ENCODE data around the gene SELENON. TPM values are rescaled to one million over a fixed set of nuclear protein-coding genes. Genes with fewer than 3 reads are reported as not detected.

The SELENON gene
- total and polyA plus RNA-seq, 2 of the 13 experiments (the other 11 are each of a cell fraction or from before 2014, with no cell fraction given) = 3.8 to 8.0 TPM

DNA sequence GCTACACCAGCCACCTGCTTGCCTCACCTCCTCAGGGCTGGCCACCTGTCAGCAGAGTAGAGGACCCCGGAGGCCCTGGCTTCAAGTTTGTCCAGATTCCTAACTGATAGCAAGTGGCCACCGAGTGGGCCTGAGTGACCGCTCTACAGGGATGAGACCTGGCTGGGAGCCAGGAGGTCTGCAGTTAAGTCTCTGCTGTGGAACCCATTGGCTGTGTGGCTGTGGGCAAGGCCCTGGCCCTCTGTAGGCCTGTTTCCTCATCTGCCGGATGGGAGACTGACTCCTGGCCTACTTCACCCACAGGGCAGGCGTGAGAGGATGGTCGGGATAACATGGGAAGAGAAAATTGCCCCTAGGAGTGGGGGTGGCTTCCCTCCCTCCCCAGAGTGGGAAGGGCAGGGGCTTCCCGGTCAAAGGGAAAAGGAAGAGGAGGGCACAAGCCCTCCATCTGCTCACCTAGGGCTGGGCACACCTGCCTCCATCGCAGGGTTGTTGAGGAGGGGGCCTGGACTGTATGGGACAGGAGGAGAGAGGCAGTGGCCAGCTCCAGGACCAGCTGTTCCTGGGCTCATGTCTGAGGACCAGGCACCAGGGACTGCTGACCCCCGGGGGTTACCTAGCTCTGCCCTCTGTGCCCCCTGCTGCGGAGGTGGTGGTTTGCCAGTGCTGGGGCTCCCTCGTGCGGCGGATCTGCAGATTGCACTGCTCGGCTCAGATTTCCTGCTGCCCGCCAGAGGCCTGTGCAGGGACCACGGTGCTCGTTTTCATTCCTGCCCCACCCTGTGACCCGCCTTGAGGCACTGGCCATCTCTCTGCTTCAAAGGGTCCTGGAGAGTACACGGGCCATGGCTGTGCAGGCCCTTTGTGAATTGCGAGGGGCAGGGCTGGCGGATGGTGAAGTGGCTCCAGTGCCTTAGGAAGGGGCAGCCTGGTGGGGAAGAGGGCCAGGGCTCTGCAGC, 10.6 kb downstream of the SELENON start (continued):
- TF ChIP-seq, protein P1, sequence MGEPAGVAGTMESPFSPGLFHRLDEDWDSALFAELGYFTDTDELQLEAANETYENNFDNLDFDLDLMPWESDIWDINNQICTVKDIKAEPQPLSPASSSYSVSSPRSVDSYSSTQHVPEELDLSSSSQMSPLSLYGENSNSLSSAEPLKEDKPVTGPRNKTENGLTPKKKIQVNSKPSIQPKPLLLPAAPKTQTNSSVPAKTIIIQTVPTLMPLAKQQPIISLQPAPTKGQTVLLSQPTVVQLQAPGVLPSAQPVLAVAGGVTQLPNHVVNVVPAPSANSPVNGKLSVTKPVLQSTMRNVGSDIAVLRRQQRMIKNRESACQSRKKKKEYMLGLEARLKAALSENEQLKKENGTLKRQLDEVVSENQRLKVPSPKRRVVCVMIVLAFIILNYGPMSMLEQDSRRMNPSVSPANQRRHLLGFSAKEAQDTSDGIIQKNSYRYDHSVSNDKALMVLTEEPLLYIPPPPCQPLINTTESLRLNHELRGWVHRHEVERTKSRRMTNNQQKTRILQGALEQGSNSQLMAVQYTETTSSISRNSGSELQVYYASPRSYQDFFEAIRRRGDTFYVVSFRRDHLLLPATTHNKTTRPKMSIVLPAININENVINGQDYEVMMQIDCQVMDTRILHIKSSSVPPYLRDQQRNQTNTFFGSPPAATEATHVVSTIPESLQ (CRISPR knock-in tag; conservative IDR thresholded peaks at IDR 0.05) = no peak
- TF ChIP-seq TARDBP (CRISPR knock-in tag; IDR thresholded peaks at IDR 0.05) (no peak), ZNF678 (CRISPR knock-in tag; IDR thresholded peaks at IDR 0.05) (no peak), ZNF891 (CRISPR knock-in tag; IDR thresholded peaks at IDR 0.05) (no peak), ZNF772 (CRISPR knock-in tag; IDR thresholded peaks at IDR 0.05) (no peak), ZBTB42 (CRISPR knock-in tag; IDR thresholded peaks at IDR 0.05) (no peak), ZNF660 (CRISPR knock-in tag; IDR thresholded peaks at IDR 0.05; ENCODE audit: borderline replicate concordance, low read depth) (no peak), ZNF292 (CRISPR knock-in tag; IDR thresholded peaks at IDR 0.05; ENCODE audit: borderline replicate concordance, low read depth) (no peak), ZBTB21 (CRISPR knock-in tag; IDR thresholded peaks at IDR 0.05) (no peak), ZNF879 (CRISPR knock-in tag; IDR thresholded peaks at IDR 0.05) (no peak), POLR2AphosphoS2 (IDR thresholded peaks at IDR 0.05; ENCODE audit: low read depth, low read length) (no peak), ZNF3 (CRISPR knock-in tag; IDR thresholded peaks at IDR 0.05) (no peak), NFYB (CRISPR knock-in tag; IDR thresholded peaks at IDR 0.05) (no peak), RXRA (CRISPR knock-in tag; IDR thresholded peaks at IDR 0.05) (peak; percentile 53; the same call in 1 of the 2 replicates), PCBP2 (optimal IDR thresholded peaks at IDR 0.05; ENCODE audit: low read depth, low read length, poor library complexity, severe bottlenecking) (no peak), ZNF550 (CRISPR knock-in tag; IDR thresholded peaks at IDR 0.05; ENCODE audit: borderline replicate concordance) (no peak), ZFX (CRISPR knock-in tag; IDR thresholded peaks at IDR 0.05; ENCODE audit: low read depth) (peak; percentile 53; the same call in 1 of the 2 replicates), RFX5 (IDR thresholded peaks at IDR 0.05; ENCODE audit: low read depth, low read length) (no peak), GFI1 (CRISPR knock-in tag; IDR thresholded peaks at IDR 0.05; ENCODE audit: borderline replicate concordance) (no peak), JUND (CRISPR knock-in tag; IDR thresholded peaks at IDR 0.05) (no peak), MAZ (IDR thresholded peaks at IDR 0.05; ENCODE audit: borderline replicate concordance, low read depth, low read length) (no peak), MAZ (CRISPR knock-in tag; IDR thresholded peaks at IDR 0.05; ENCODE audit: low read depth) (no peak), ZNF792 (CRISPR knock-in tag; IDR thresholded peaks at IDR 0.05) (no peak), GABPB1 (CRISPR knock-in tag; IDR thresholded peaks at IDR 0.05) (peak; percentile 26; the same call in 1 of the 2 replicates), ZMYM3 (CRISPR knock-in tag; IDR thresholded peaks at IDR 0.05) (no peak)
- TF ChIP-seq, protein P2, sequence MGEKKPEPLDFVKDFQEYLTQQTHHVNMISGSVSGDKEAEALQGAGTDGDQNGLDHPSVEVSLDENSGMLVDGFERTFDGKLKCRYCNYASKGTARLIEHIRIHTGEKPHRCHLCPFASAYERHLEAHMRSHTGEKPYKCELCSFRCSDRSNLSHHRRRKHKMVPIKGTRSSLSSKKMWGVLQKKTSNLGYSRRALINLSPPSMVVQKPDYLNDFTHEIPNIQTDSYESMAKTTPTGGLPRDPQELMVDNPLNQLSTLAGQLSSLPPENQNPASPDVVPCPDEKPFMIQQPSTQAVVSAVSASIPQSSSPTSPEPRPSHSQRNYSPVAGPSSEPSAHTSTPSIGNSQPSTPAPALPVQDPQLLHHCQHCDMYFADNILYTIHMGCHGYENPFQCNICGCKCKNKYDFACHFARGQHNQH (CRISPR knock-in tag; IDR thresholded peaks at IDR 0.05) = 0 out of 2 replicates have a peak, but pooled peaks have one; percentile 16
- TF ChIP-seq, protein P3, sequence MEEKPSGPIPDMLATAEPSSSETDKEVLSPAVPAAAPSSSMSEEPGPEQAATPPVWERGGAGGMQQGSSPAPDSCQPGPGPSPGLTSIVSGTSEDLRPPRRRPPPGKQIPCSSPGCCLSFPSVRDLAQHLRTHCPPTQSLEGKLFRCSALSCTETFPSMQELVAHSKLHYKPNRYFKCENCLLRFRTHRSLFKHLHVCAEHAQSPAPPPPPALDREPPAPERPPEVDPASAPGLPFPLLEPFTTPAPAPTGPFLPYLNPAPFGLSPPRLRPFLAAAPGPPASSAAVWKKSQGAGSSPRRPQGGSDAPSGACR (CRISPR knock-in tag; IDR thresholded peaks at IDR 0.05) = no peak
- TF ChIP-seq, protein P4, sequence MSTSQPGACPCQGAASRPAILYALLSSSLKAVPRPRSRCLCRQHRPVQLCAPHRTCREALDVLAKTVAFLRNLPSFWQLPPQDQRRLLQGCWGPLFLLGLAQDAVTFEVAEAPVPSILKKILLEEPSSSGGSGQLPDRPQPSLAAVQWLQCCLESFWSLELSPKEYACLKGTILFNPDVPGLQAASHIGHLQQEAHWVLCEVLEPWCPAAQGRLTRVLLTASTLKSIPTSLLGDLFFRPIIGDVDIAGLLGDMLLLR (CRISPR knock-in tag; IDR thresholded peaks at IDR 0.05) = no peak
